CD4-positive, alpha-beta T cell (primary cell): ENCODE results near the gene FBXL19. TPM values are rescaled to one million over a fixed set of nuclear protein-coding genes. Genes with fewer than 3 reads are reported as not detected.

Experiments
- ATAC-seq: fragments of 200-7000 bp; cut with Tn5 transposase; one replicate; pipeline ENCODE4 v1.10.0; 2022; ENCODE audit warnings: mild to moderate bottlenecking; ENCODE audit not compliant: poor library complexity
- CTCF ChIA-PET: fragments of 350-600 bp; sonication (Branson Sonifier 250); formaldehyde crosslinking; loops from one replicate; lab custom pipeline; 2021; ENCODE audit warnings: antibody characterized with exemption, inconsistent platforms; lab: Charles Lee
- POLR2A ChIA-PET: fragments of 350-600 bp; sonication (Branson Sonifier 250); formaldehyde crosslinking; loops from one replicate; lab custom pipeline; 2021; ENCODE audit warnings: antibody characterized with exemption, inconsistent platforms; lab: Charles Lee
- DNase-seq, 14 experiments: peaks; one replicate each; pipeline ENCODE4 v3.0.0-alpha.2; 2013 to 2020; ENCODE audit warnings: mixed read lengths in 2 of 14
- H3K27ac ChIP-seq, 2 donors: one replicate each; pipeline versions ENCODE4 v1.5.1 to v1.7.0; 2013; ENCODE audit warnings: low read length in 2 of 2, low read depth in 1 of 2, mild to moderate bottlenecking in 1 of 2
- H3K27me3 ChIP-seq, 2 experiments: 1 replicate in 1 of 2; 2 replicates in 1 of 2; pipeline versions ENCODE4 v1.6.1 to v1.7.0; 2013; ENCODE audit warnings: low read length in 2 of 2, control low read depth in 1 of 2, mild to moderate bottlenecking in 1 of 2, moderate library complexity in 1 of 2; ENCODE audit not compliant: insufficient read depth in 2 of 2, control insufficient read depth in 1 of 2
- H3K36me3 ChIP-seq: one replicate; pipeline ENCODE4 v1.6.1; 2013; ENCODE audit warnings: low read length, control low read depth; ENCODE audit not compliant: insufficient read depth
- H3K4me1 ChIP-seq: one replicate; pipeline ENCODE4 v1.6.1; 2013; ENCODE audit warnings: low read length, control low read depth; ENCODE audit not compliant: insufficient read depth
- H3K4me3 ChIP-seq: one replicate; pipeline ENCODE4 v1.5.1; 2013; ENCODE audit warnings: mild to moderate bottlenecking, low read length, moderate library complexity
- H3K9me3 ChIP-seq, 2 experiments: 1 replicate in 1 of 2; 2 replicates in 1 of 2; pipeline versions ENCODE4 v1.6.1 to v1.7.0; 2013; ENCODE audit warnings: low read length in 2 of 2, mild to moderate bottlenecking in 2 of 2, control low read depth in 1 of 2, moderate library complexity in 1 of 2; ENCODE audit not compliant: control insufficient read depth in 1 of 2, insufficient read depth in 1 of 2
- H3K27ac Mint-ChIP-seq: one replicate; pipeline ENCODE4 v1.8.0; 2020; ENCODE audit warnings: mixed read lengths
- H3K27me3 Mint-ChIP-seq: one replicate; pipeline ENCODE4 v1.8.0; 2021; ENCODE audit warnings: mixed read lengths
- H3K36me3 Mint-ChIP-seq: one replicate; pipeline ENCODE4 v1.8.0; 2021; ENCODE audit warnings: low read depth, mixed read lengths
- H3K4me1 Mint-ChIP-seq: one replicate; pipeline ENCODE4 v1.8.0; 2021; ENCODE audit warnings: low read depth, mixed read lengths
- H3K4me3 Mint-ChIP-seq: one replicate; pipeline ENCODE4 v1.8.0; 2020; ENCODE audit warnings: mild to moderate bottlenecking, mixed read lengths
- H3K9me3 Mint-ChIP-seq: one replicate; pipeline ENCODE4 v1.8.0; 2020; ENCODE audit warnings: mixed read lengths
- intact Hi-C, 2 experiments: fragments of 100-400 bp; cut with DNase I in 1 of 2; cut with micrococcal nuclease in 1 of 2; formaldehyde crosslinking; loops; one replicate each; pipeline versions ENCODE4 v1.15.1 to v1.9.0; 2023 to 2025; cut with DNase I, micrococcal nuclease
- total RNA-seq, 174 experiments: library from RNA in 2 of 174; stranded (reverse) in 2 of 174; gene quantifications; one replicate each; pipeline ENCODE4 v1.2.3 and lab custom pipeline; 2021 to 2026
- TF ChIP-seq, protein P1 (sequence below): fragments of 200-600 bp; IDR thresholded peaks from one replicate; pipeline ENCODE4 v1.8.0; 2022; ENCODE audit warnings: antibody characterized with exemption, mild to moderate bottlenecking

Gene FBXL19
- total RNA-seq, 2 experiments from 2014 or later, result 7.5 to 8.9 TPM

DNA sequence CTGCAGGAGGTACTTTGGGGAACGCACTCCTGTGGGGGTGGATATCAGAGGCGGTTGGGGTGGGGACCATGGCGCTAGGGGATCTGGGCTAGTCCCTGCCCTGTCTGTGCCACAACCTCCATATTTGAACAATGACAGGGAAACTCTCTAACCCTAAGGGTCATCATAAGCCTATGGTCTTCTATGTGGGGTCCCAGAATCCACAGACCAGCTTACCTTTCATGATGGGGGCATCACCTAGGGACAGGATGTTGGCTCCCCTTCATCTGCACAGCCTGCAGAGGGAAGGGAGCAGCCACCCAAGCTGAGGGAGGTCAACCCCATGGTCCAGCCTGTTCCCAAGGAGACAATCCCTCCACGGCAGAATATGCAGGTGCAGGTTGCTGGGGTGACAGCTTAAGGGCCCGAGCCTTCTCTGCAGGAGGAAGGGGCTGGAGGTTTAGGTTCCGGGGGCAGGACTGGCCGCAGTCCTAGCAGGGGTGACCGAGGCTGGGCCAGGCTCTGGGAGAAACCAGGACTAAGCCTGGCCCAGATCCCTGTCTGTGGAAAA is 27.2 kb downstream of the FBXL19 start:
- Histone ChIP-seq H3K27me3 (no peaks in the 10 kb centered on the region), H3K9me3 (peaks cover 0 to 6% of the 10 kb centered on the region in 2 experiments), H3K4me3 (peak overlapping the region; percentile 70), H3K36me3 (no peaks in the 10 kb centered on the region), H3K27ac (no peak overlapping the region), H3K4me1 (peaks cover 35% of the 10 kb centered on the region)
- intact Hi-C loops, result loop anchor here in 1 of 2 experiments (10.0 kb wide), 2 partner anchors 124 to 914 kb away; partner anchors contain the start of genes ZNF646 and ZNF668
- DNase-seq, result no peak
- H3K4me3 Mint-ChIP-seq, result peak overlapping the region; percentile 86
- TF ChIP-seq, protein P1, sequence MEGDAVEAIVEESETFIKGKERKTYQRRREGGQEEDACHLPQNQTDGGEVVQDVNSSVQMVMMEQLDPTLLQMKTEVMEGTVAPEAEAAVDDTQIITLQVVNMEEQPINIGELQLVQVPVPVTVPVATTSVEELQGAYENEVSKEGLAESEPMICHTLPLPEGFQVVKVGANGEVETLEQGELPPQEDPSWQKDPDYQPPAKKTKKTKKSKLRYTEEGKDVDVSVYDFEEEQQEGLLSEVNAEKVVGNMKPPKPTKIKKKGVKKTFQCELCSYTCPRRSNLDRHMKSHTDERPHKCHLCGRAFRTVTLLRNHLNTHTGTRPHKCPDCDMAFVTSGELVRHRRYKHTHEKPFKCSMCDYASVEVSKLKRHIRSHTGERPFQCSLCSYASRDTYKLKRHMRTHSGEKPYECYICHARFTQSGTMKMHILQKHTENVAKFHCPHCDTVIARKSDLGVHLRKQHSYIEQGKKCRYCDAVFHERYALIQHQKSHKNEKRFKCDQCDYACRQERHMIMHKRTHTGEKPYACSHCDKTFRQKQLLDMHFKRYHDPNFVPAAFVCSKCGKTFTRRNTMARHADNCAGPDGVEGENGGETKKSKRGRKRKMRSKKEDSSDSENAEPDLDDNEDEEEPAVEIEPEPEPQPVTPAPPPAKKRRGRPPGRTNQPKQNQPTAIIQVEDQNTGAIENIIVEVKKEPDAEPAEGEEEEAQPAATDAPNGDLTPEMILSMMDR, result no peak
- peaks cover 19% of the 10 kb centered on the region for H3K4me1 Mint-ChIP-seq
- no peak for ATAC-seq
- no peaks in the 10 kb centered on the region for H3K27me3 Mint-ChIP-seq
- H3K36me3 Mint-ChIP-seq, result no peaks in the 10 kb centered on the region
- H3K27ac Mint-ChIP-seq, result no peak overlapping the region
- ChIA-PET CTCF (interaction anchor here (1.2 to 1.3 kb wide), 2 partner anchors 8 to 192 kb away, joined by 4 to 6 read pairs; no protein-coding TSS in a partner anchor), POLR2A (interaction anchor here (0.7 to 1.7 kb wide), 5 partner anchors 10 to 919 kb away, joined by 3 to 7 read pairs (median 3); no protein-coding TSS in a partner anchor)
- no peaks in the 10 kb centered on the region for H3K9me3 Mint-ChIP-seq

DNA sequence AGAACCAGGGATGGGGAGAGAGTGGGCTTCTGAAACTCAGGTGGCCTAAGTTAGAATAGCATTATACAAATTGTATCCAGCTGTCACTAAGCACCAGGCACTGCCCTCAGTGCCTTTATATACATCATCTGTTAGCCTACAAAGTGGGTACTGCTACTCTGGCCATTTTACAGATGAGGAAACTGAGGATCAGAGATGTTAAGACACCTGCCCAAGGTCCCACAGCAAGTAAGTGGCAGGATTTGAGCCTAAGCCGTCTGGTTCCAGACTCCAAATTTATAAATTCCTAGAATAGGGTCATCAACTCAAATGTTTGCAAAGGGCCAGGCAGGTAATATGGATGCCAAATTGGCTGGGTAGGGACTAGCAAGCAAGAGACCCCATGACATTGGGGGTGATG is 27.8 kb downstream of the FBXL19 start:
- intact Hi-C loops, result loop anchor here in 1 of 2 experiments (10.0 kb wide), 2 partner anchors 124 to 914 kb away; partner anchors contain the start of genes ZNF646 and ZNF668

DNA sequence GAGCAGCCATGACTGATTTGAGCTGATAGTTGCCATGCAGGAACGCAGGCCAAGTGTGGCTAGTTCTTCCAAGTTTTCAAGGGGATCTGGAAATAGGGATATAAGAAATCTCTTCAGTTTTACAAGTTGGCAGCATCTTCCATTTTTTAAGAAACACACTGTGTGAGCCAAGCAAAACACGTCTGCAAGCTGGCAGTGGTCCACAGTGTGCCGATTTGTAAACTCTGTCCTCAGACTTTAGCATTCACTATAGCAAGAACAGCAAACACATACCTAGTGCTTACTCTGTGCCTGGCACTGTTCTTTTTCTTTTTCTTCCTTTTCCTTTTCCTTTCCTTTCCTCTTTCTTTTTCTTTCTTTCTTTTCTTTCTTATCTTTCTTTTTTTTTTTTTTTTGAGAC is 28.4 kb downstream of the FBXL19 start:
- TF ChIP-seq, protein P1, result no peak
- Mint-ChIP-seq H3K27ac (no peak overlapping the region), H3K27me3 (no peaks in the 10 kb centered on the region), H3K4me3 (peak overlapping the region; percentile 48), H3K4me1 (peaks cover 21% of the 10 kb centered on the region), H3K9me3 (no peaks in the 10 kb centered on the region), H3K36me3 (no peaks in the 10 kb centered on the region)
- no peak for ATAC-seq
- no peaks in the 10 kb centered on the region for H3K27me3 ChIP-seq
- H3K9me3 ChIP-seq, result peaks cover 0 to 6% of the 10 kb centered on the region in 2 experiments
- POLR2A ChIA-PET, result no interaction called here
- no peak overlapping the region for H3K27ac ChIP-seq
- CTCF ChIA-PET, result no interaction called here
- no peak for DNase-seq
- H3K36me3 ChIP-seq, result no peaks in the 10 kb centered on the region
- H3K4me3 ChIP-seq, result no peak overlapping the region
- intact Hi-C loops, result loop anchor here in 1 of 2 experiments (10.0 kb wide), 2 partner anchors 123 to 913 kb away; partner anchors contain the start of genes ZNF646 and ZNF668
- peaks cover 39% of the 10 kb centered on the region for H3K4me1 ChIP-seq

More for the DNA sequence above, 27.8 kb downstream of the FBXL19 start:
- TF ChIP-seq, protein P1, result no peak
- CTCF ChIA-PET, result interaction anchor here (1.3 kb wide), 1 partner anchor 9 kb away, joined by 6 read pairs; no protein-coding TSS in a partner anchor
- H3K36me3 Mint-ChIP-seq, result no peaks in the 10 kb centered on the region
- H3K27me3 ChIP-seq, result no peaks in the 10 kb centered on the region
- peaks cover 19% of the 10 kb centered on the region for H3K4me1 Mint-ChIP-seq
- no peak overlapping the region for H3K27ac Mint-ChIP-seq
- H3K27me3 Mint-ChIP-seq, result no peaks in the 10 kb centered on the region
- H3K27ac ChIP-seq, result no peak overlapping the region
- peak overlapping the region; percentile 60 for H3K4me3 Mint-ChIP-seq
- no peak for DNase-seq
- peaks cover 35% of the 10 kb centered on the region for H3K4me1 ChIP-seq
- POLR2A ChIA-PET, result no interaction called here
- no peaks in the 10 kb centered on the region for H3K36me3 ChIP-seq
- no peaks in the 10 kb centered on the region for H3K9me3 Mint-ChIP-seq
- no peak for ATAC-seq
- no peak overlapping the region for H3K4me3 ChIP-seq
- H3K9me3 ChIP-seq, result peaks cover 0 to 6% of the 10 kb centered on the region in 2 experiments
